HG02970 (cell line): ENCODE data around the gene GLI3.

Experiments used
- ATAC-seq: cut with Tn5 transposase; IDR thresholded peaks from one replicate; pipeline ENCODE4 v1.9.1; 2021; ENCODE audit warnings: mild to moderate bottlenecking, moderate library complexity, moderate number of reproducible peaks; ENCODE audit not compliant: unreplicated experiment, low FRiP score

The GLI3 gene

GRCh38 chr7:42110333-42110732 lies 126.7 kb downstream of the GLI3 start:
- no peak for ATAC-seq

- no peak for ATAC-seq
Observed at GRCh38 chr7:42108803-42109528, 128.0 kb downstream of the GLI3 start.

GRCh38 chr7:42107484-42108240 lies 129.3 kb downstream of the GLI3 start:
- ATAC-seq, result no peak

GRCh38 chr7:42106562-42106961 lies 130.4 kb downstream of the GLI3 start:
- no peak for ATAC-seq

- no peak for ATAC-seq
Observed at GRCh38 chr7:42105554-42106358, 131.3 kb downstream of the GLI3 start.

- ATAC-seq, result no peak
Observed at GRCh38 chr7:42104694-42105093, 132.3 kb downstream of the GLI3 start.

GRCh38 chr7:42104231-42104630 lies 132.8 kb downstream of the GLI3 start:
- no peak for ATAC-seq

- ATAC-seq, result no peak
Observed at GRCh38 chr7:42103456-42103855, 133.6 kb downstream of the GLI3 start.

- ATAC-seq, result no peak
Observed at GRCh38 chr7:42103020-42103419, 134.0 kb downstream of the GLI3 start.

- no peak for ATAC-seq
Observed at GRCh38 chr7:42102301-42102700, 134.7 kb downstream of the GLI3 start.

- no peak for ATAC-seq
Observed at GRCh38 chr7:42100156-42100508, 136.9 kb downstream of the GLI3 start.

- ATAC-seq, result no peak
Observed at GRCh38 chr7:42099470-42100155, 137.4 kb downstream of the GLI3 start.

- ATAC-seq, result no peak
Observed at GRCh38 chr7:42099066-42099465, 137.9 kb downstream of the GLI3 start.

GRCh38 chr7:42097752-42098151 lies 139.3 kb downstream of the GLI3 start:
- no peak for ATAC-seq

GRCh38 chr7:42096681-42097561 lies 140.1 kb downstream of the GLI3 start:
- no peak for ATAC-seq

GRCh38 chr7:42096268-42096667 lies 140.7 kb downstream of the GLI3 start:
- ATAC-seq, result no peak

- no peak for ATAC-seq
Observed at GRCh38 chr7:42095791-42096190, 141.2 kb downstream of the GLI3 start.

GRCh38 chr7:42093349-42093905 lies 143.6 kb downstream of the GLI3 start:
- ATAC-seq, result no peak
